ENCODE measurements around the gene PDZD2.
"Not testable (repeated sequence)": the region's sequence is repeated elsewhere in the genome, so short reads cannot be mapped to it uniquely, and the experiment has no call there.

Gene PDZD2

GRCh38 chr5:31755676-31756230, 116.8 kb downstream of the PDZD2 start:
- TF ChIP-seq ZFX (IDR thresholded peaks at IDR 0.05; ENCODE audit: borderline replicate concordance), result no peak
- TF ChIP-seq, protein P1, sequence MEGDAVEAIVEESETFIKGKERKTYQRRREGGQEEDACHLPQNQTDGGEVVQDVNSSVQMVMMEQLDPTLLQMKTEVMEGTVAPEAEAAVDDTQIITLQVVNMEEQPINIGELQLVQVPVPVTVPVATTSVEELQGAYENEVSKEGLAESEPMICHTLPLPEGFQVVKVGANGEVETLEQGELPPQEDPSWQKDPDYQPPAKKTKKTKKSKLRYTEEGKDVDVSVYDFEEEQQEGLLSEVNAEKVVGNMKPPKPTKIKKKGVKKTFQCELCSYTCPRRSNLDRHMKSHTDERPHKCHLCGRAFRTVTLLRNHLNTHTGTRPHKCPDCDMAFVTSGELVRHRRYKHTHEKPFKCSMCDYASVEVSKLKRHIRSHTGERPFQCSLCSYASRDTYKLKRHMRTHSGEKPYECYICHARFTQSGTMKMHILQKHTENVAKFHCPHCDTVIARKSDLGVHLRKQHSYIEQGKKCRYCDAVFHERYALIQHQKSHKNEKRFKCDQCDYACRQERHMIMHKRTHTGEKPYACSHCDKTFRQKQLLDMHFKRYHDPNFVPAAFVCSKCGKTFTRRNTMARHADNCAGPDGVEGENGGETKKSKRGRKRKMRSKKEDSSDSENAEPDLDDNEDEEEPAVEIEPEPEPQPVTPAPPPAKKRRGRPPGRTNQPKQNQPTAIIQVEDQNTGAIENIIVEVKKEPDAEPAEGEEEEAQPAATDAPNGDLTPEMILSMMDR (IDR thresholded peaks at IDR 0.05), result no peak

GRCh38 chr5:31757806-31758205, 118.9 kb downstream of the PDZD2 start:
- no peak overlapping the region for H3K27ac ChIP-seq
- TF ChIP-seq ZFX (IDR thresholded peaks at IDR 0.05; ENCODE audit: borderline replicate concordance), result no peak
- TF ChIP-seq, protein P1 (IDR thresholded peaks at IDR 0.05), result no peak

More at GRCh38 chr5:31755676-31756230, 116.8 kb downstream of the PDZD2 start:
- no peak overlapping the region for H3K27ac ChIP-seq

GRCh38 chr5:31758803-31759425, 120.0 kb downstream of the PDZD2 start:
- TF ChIP-seq, protein P1 (IDR thresholded peaks at IDR 0.05), result no peak
- no peak for TF ChIP-seq ZFX (IDR thresholded peaks at IDR 0.05; ENCODE audit: borderline replicate concordance)

GRCh38 chr5:31759925-31760324, 121.0 kb downstream of the PDZD2 start:
- H3K27ac ChIP-seq, result no peak overlapping the region
- TF ChIP-seq ZFX (IDR thresholded peaks at IDR 0.05; ENCODE audit: borderline replicate concordance), result no peak
- TF ChIP-seq, protein P1 (IDR thresholded peaks at IDR 0.05), result no peak

More at GRCh38 chr5:31758803-31759425, 120.0 kb downstream of the PDZD2 start:
- H3K27ac ChIP-seq, result no peak overlapping the region

GRCh38 chr5:31761877-31762276, 122.9 kb downstream of the PDZD2 start:
- TF ChIP-seq ZFX (IDR thresholded peaks at IDR 0.05; ENCODE audit: borderline replicate concordance), result no peak
- TF ChIP-seq, protein P1 (IDR thresholded peaks at IDR 0.05), result no peak
- no peak overlapping the region for H3K27ac ChIP-seq

DNA sequence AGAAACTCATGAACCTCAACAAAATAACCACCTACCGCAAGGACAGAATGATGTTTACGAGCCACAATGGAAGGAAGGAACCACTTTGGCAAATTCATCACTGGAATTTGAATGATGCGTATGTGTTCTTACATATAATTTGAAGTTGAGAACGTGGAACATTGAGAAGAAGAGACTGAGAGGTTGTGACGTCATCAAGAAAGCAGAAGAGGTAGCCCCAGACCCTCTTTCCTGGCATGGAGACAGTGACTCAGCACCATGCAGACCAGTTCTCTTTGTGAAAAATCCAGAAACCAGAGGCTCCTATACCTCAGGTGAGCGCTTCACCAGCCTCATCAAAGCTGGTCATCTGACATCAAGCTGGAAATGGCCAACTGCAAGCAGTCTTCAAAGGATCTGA, 124.5 kb downstream of the PDZD2 start:
- no peak overlapping the region for H3K27ac ChIP-seq
- TF ChIP-seq, protein P1 (IDR thresholded peaks at IDR 0.05), result no peak
- TF ChIP-seq ZFX (IDR thresholded peaks at IDR 0.05; ENCODE audit: borderline replicate concordance), result no peak

DNA sequence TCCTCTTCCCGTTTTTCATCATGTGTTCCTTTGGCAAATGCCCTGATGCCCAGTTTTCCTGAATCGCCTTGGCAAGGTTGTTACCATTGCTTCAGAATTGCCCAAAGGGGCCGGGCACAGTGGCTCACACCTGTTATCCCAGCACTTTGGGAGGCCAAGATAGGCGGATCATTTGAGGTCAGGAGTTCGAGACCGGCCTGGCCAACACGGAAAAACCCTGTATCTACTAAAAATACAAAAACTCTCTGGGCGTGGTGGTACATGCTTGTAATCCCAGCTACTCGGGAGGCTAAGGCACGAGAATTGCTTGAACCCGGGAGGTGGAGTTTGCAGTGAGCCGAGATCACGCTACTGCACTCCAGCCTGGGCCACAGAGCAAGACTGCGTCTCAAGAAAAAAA, 125.8 kb downstream of the PDZD2 start:
- not testable (repeated sequence) for H3K27ac ChIP-seq

Measured in 22Rv1 (cell line).